GM21723 (cell line): ENCODE results near the gene DHRSX.
"Not testable (repeated sequence)": the region's sequence is repeated elsewhere in the genome, so short reads cannot be mapped to it uniquely, and the experiment has no call there.

Source experiments
- ATAC-seq: cut with Tn5 transposase; IDR thresholded peaks from one replicate; pipeline ENCODE4 v1.9.1; 2021; ENCODE audit warnings: mild to moderate bottlenecking, moderate library complexity; ENCODE audit not compliant: unreplicated experiment

DHRSX gene

DNA sequence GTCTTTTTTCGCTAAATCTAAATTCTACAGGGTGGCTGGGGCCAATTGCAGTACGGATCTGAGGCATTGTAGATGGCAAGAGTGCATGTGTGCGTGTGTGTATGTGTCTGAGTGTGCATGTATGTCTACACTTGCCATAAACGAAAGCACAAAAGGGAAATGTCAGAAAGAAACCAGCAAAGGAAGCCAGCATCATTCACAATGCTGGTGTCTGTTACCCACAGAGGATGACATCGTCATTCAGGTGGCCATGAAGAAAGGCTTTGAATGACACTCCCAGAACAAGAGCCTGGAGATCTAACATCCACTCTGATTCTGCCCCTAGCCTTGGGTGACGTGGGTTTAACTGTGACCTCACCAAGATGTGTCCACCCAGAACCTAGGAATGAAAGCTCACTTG lies 124.6 kb downstream of the DHRSX start:
- ATAC-seq = no peak

GRCh38 chrX:2374086-2374485 lies 126.7 kb downstream of the DHRSX start:
- no peak for ATAC-seq

- no peak for ATAC-seq
Measured at GRCh38 chrX:2373615-2374014, 127.2 kb downstream of the DHRSX start.

DNA sequence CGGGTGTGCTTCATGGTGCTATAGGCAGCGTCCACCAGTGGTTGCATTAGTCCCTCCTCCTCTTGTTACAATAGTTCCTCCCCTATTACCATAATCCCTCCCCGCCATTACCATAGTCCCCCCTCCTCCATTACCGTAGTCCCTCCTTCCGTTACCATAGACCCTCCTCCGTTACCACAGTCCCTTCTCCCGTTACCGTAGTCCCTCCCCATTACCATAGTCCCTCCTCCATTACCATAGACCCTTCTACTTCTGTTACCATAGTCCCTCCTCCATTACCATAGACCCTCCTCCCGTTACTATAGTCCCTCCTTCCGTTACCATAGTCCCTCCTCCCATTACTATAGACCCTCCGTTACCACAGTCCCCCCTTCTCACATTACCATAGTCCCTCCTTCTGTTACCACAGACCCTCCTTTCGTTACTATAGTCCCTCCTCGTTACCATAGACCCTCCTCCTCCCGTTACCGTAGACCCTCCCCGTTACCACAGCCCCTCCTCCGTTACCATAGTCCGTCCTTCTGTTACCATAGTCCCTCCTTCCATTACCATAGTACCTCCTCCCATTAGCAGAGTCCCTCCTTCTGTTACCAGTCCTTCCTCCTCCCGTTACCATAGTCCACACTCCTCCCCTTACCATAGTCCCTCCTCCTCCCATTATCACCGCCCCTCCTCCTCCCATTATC lies 129.6 kb downstream of the DHRSX start:
- ATAC-seq = no peak

DNA sequence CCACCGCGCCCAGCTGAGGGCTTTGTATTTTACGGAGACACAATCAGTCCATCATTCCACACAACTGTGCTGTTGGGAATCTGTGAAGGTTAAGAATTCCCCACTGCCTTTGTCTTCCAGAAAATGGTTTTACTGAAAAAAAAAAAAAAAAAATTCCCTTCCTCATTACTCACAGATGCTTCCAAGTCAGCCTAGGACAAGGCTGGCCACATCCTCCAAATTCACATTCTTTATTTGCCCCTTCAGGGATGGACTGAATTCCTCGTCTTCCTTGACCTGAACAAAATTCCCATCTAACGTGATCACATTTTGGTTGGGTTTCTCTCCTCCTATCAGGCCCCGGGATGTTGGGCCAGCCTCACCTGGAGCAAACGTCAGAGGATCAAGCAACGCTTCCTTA lies 130.3 kb downstream of the DHRSX start:
- no peak for ATAC-seq

- no peak for ATAC-seq
Measured at GRCh38 chrX:2369206-2369605, 131.6 kb downstream of the DHRSX start.

DNA sequence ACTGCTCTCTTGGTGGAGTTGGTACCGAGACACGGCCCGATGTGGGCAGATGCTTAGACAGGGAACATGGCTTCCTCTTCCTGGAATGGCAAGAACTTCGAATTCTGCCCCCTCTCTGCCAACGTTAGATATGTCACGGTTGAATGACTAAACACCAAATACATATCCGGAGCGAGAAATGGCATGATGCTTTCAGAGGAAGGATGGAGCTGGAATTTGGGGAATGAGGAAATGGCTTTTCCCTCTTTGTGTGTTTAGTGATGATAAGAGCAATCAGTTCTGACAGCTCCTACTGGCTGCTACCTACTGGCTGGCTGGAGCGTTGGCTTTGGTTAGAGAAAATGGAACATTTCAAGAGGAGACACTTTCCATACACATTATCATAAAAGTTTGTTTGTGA lies 140.0 kb downstream of the DHRSX start:
- ATAC-seq = no peak

DNA sequence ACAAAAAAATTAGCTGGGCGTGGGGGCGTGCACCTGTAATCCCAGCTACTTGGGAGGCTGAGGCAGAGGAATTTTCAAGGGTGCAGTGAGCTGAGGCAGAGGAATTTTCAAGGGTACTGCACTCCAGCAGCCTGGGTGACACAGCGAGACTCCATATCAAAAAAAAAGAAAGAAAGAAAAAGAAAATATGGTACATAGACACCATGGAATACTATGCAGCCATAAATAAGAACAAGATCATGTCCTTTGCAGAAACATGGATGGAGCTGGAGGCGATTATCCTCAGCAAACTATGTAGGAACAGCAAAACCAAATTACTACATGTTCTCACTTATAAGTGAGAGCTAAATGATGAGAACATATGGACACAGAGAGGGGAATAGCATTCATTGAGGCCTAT lies 141.3 kb downstream of the DHRSX start:
- ATAC-seq = not testable (repeated sequence)

- no peak for ATAC-seq
Measured at GRCh38 chrX:2351999-2352995, 148.5 kb downstream of the DHRSX start.

- ATAC-seq = no peak
Measured at GRCh38 chrX:2351321-2351720, 149.5 kb downstream of the DHRSX start.

DNA sequence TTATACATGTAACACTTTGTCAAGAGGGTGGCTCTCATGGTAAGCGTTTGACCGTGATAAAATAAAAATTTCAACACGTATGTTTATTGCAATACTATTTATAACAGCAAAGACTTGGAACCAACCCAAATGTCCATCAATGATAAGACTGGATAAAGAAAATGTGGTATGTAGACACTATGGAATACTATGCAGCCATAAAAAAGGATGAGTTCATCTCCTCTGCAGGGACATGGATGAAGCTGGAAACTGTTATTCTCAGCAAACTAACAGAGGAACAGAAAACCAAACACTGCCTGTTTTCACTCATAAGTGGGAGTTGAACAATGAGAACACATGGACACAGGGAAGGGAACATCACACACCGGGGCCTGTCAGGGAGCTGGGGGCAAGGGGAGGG lies 150.1 kb downstream of the DHRSX start:
- ATAC-seq = not testable (repeated sequence)

GRCh38 chrX:2350036-2350435 lies 150.7 kb downstream of the DHRSX start:
- not testable (repeated sequence) for ATAC-seq

DNA sequence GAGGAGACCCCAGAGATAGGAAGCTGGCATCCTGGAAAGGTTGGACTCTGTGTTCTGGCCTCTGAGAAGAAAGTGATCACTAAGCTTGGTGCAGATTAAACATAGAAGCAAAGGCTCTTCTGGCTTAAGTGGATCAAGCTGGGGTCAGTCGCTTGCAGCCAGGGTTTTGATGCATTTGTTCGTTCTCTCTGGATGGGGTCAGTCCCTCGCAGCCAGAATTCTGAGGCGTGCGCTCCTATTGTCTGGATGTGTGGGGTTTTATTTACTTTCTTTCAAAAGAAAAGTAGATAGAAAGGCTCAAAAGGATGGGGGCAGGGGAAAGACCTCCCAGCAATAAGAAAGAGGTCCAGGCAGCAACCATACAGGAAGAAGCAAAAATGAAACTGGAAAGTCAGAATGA lies 152.6 kb downstream of the DHRSX start:
- no peak for ATAC-seq

- ATAC-seq = no peak
Measured at GRCh38 chrX:2346158-2346557, 154.6 kb downstream of the DHRSX start.

DNA sequence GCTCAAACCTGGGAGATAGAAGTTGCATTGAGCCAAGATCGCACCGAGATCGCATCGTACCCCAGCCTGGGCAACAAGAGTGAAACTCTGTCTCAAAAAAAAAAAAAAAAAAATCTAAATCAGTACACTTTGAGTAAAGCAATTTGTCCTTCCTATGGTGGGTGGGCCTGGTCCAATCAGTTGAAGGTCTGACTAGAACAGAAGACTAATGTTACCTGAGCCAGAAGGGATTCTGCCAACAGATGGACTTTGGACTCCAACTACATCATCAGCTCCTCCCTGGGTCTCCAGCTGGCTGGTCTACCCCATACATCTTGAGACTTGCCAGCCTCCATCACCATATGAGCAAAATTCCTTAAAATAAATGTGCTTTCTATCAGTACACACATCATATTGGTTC lies 155.2 kb downstream of the DHRSX start:
- ATAC-seq = no peak

DNA sequence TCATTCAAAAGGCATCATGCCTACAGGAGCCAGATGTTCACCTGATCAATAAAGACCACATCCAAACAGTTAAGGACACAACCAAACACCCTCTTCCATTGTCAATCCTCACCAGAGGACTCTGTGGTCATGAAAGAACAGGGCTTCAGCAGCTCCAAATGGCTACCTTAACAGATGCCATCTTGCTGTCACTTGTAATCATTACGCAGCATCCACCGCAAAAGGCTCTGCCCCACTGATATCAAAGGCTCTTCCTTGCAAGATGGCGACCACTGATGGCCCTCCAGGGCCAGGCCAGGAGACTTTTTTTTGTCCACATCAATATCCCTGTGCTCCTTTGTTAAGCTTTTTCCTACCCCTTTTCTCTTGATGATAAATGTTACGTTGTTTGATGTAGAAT lies 157.4 kb downstream of the DHRSX start:
- no peak for ATAC-seq

DNA sequence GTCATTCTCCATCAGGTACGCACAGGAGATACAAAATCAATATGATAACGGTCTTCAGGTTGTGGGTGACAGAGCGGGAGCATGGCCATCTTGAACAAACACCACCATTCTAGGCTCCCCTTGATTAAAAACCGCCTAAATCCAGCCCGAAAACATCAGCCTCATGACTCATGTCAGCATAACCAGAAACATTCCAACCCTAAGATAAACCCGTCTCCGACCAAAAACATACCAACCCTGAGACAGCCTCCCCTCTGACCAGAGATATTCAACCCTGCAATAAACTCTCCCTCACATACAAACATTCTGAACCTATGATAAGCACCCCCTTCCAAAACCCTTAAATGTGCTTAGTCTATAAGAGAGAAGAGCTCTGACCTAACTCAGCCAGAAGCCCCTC lies 157.9 kb downstream of the DHRSX start:
- no peak for ATAC-seq

- ATAC-seq = no peak
Measured at GRCh38 chrX:2342281-2342688, 158.5 kb downstream of the DHRSX start.

DNA sequence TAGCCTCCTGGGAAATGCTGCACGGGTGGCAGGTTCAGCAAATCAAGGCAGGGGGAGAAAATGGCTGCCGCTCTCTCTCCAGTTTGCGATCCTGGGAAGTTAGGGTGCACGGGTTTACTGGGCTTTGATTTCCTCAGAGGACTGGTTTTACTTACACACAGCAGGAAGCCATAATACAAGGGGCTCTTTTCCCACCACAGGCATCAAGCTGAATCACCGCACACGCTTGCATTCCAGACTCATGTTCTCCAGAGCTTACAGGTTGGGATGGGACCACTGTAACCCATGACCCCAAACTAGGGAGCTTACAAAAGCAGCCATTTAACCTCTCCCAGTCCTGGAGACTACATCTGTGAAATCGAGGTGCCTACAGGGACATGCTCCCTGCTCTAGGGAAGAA lies 159.8 kb downstream of the DHRSX start:
- ATAC-seq = no peak

GRCh38 chrX:2336181-2336580 lies 164.6 kb downstream of the DHRSX start:
- ATAC-seq = no peak

DNA sequence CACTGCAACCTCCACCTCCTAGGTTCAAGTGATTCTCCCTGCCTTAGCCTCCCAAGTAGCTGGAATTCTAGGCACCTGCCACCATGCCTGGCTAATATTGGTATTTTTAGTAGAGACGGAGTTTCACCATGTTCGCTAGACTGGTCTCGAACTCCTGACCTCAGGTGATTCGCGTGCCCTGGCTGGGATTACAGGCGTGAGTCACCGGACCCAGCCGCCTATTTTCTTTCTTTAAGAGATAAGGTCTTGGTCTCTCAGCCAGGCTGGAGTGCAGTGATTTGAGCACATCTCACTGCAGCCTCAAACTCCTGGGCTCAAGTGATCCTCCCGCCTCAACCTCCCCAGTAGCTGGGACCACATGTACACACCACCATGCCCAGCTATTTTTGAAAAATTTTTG lies 166.5 kb downstream of the DHRSX start:
- no peak for ATAC-seq

- ATAC-seq = no peak
Measured at GRCh38 chrX:2332252-2332651, 168.5 kb downstream of the DHRSX start.
